SK-N-SH (cell line): ENCODE results near the gene CIAO3. TPM values are rescaled to one million over a fixed set of nuclear protein-coding genes. Genes with fewer than 3 reads are reported as not detected.

Source experiments
- CTCF ChIA-PET: fragments of 300-600, 350-600 bp; formaldehyde crosslinking; extraction: SDS; loops from one replicate; lab custom pipeline; 2021; lab: Yijun Ruan, JAX
- POLR2A ChIA-PET: fragments of 350-600 bp; sonication (Branson Sonifier 250); formaldehyde crosslinking; extraction: SDS; loops from one replicate; lab custom pipeline; 2020; ENCODE audit warnings: antibody characterized with exemption, inconsistent platforms; lab: Yijun Ruan, JAX
- DNase-seq: peaks from one replicate; pipeline ENCODE4 v3.0.0; 2012
- H2AFZ ChIP-seq: fragments of 200-600 bp; sonication (generic); 2 replicates; pipeline ENCODE4 v1.8.1; 2016; ENCODE audit warnings: antibody characterized with exemption, mild to moderate bottlenecking, low read depth
- H3F3A ChIP-seq: fragments of 200-600 bp; sonication (generic); replicated peaks from 2 replicates; pipeline ENCODE3; 2016; ENCODE audit warnings: antibody characterized with exemption, mild to moderate bottlenecking; ENCODE audit not compliant: insufficient read depth
- H3K27ac ChIP-seq, 2 experiments: fragments of 200-500 bp in 1 of 2; fragments of 200-600 bp in 1 of 2; sonication (Bioruptor generic) in 1 of 2; sonication (generic), shearing (Covaris generic) in 1 of 2; 2 replicates each; pipeline versions ENCODE4 v1.5.1 to v1.6.1; 2014 to 2016; ENCODE audit warnings: low read depth in 2 of 2, inconsistent platforms in 1 of 2, low read length in 1 of 2, mild to moderate bottlenecking in 1 of 2, mixed read lengths in 1 of 2
- H3K27me3 ChIP-seq: fragments of 200-600 bp; sonication (generic), shearing (Covaris generic); 2 replicates; pipeline ENCODE4 v1.6.1; 2016; ENCODE audit warnings: mixed run types; ENCODE audit not compliant: insufficient read depth
- H3K36me3 ChIP-seq, 2 experiments: fragments of 200-500 bp in 1 of 2; fragments of 200-600 bp in 1 of 2; sonication (Bioruptor generic) in 1 of 2; sonication (generic) in 1 of 2; replicated peaks in 1 of 2; 2 replicates each; pipeline versions ENCODE3 to v1.5.1; 2014 to 2016; ENCODE audit warnings: low read length in 1 of 2, mild to moderate bottlenecking in 1 of 2; ENCODE audit not compliant: insufficient read depth in 2 of 2, control insufficient read depth in 1 of 2
- H3K4me1 ChIP-seq, 2 experiments: fragments of 200-500 bp in 1 of 2; fragments of 200-600 bp in 1 of 2; sonication (Bioruptor generic) in 1 of 2; sonication (generic), shearing (Covaris generic) in 1 of 2; 2 replicates each; pipeline versions ENCODE4 v1.5.1 to v1.6.1; 2014 to 2016; ENCODE audit warnings: low read depth in 1 of 2, low read length in 1 of 2, mixed run types in 1 of 2; ENCODE audit not compliant: insufficient read depth in 2 of 2, control insufficient read depth in 1 of 2
- H3K4me2 ChIP-seq: fragments of 200-600 bp; sonication (generic), shearing (Covaris generic); 2 replicates; pipeline ENCODE4 v1.6.1; 2017; ENCODE audit warnings: mixed run types
- H3K4me3 ChIP-seq, 2 experiments: fragments of 200-500 bp in 1 of 2; fragments of 200-600 bp in 1 of 2; sonication (Bioruptor generic) in 1 of 2; sonication (generic), shearing (Covaris generic) in 1 of 2; 2 replicates each; pipeline versions ENCODE4 v1.5.1 to v1.8.1; 2014 to 2016; ENCODE audit warnings: low read depth in 2 of 2, inconsistent platforms in 1 of 2, low read length in 1 of 2, mild to moderate bottlenecking in 1 of 2, mixed read lengths in 1 of 2, moderate library complexity in 1 of 2
- H3K79me2 ChIP-seq: fragments of 200-600 bp; sonication (generic); 2 replicates; pipeline ENCODE4 v1.8.1; 2017; ENCODE audit warnings: mild to moderate bottlenecking; ENCODE audit not compliant: insufficient read depth
- H3K9ac ChIP-seq: fragments of 200-600 bp; sonication (generic); 2 replicates; pipeline ENCODE4 v1.6.1; 2017; ENCODE audit warnings: mixed run types
- H3K9me2 ChIP-seq: fragments of 200-600 bp; sonication (generic); 2 replicates; pipeline ENCODE4 v1.6.1; 2017; ENCODE audit warnings: mixed run types
- H3K9me3 ChIP-seq: fragments of 200-600 bp; sonication (generic); 2 replicates; pipeline ENCODE4 v1.6.1; 2017; ENCODE audit warnings: mixed run types, mild to moderate bottlenecking, moderate library complexity
- H4K20me1 ChIP-seq: fragments of 200-600 bp; sonication (generic); 2 replicates; pipeline ENCODE4 v1.6.1; 2017; ENCODE audit warnings: mild to moderate bottlenecking, mixed run types; ENCODE audit not compliant: insufficient read depth
- EZH2phosphoT487 ChIP-seq: fragments of 200-600 bp; sonication (generic); IDR thresholded peaks from 2 replicates; pipeline ENCODE4 v1.6.1; 2017; ENCODE audit warnings: low read depth, mixed run types, mild to moderate bottlenecking, antibody characterized with exemption, moderate library complexity, borderline replicate concordance
- GABPA ChIP-seq: IDR thresholded peaks from 2 replicates; pipeline ENCODE4 v1.4.0; 2012; ENCODE audit warnings: low read depth, mild to moderate bottlenecking
- GATA2 ChIP-seq: sonication (generic); formaldehyde crosslinking; IDR thresholded peaks from 2 replicates; pipeline ENCODE4 v1.5.0; 2020; ENCODE audit warnings: mild to moderate bottlenecking, missing genetic modification reagents
- RAD21 ChIP-seq: IDR thresholded peaks from 2 replicates; pipeline ENCODE4 v1.6.1; 2012; ENCODE audit warnings: mild to moderate bottlenecking, low read length
- REST ChIP-seq: IDR thresholded peaks from 2 replicates; pipeline ENCODE4 v1.6.1; 2012; ENCODE audit warnings: mild to moderate bottlenecking, low read depth, low read length, moderate library complexity
- RFX5 ChIP-seq: IDR thresholded peaks from 2 replicates; pipeline ENCODE4 v1.6.1; 2012; ENCODE audit warnings: mild to moderate bottlenecking, improper control_type of control experiment, low read length
- RXRA ChIP-seq: IDR thresholded peaks from 2 replicates; pipeline ENCODE4 v1.4.0; 2012; ENCODE audit warnings: low read depth, mild to moderate bottlenecking, borderline replicate concordance
- TAF1 ChIP-seq: IDR thresholded peaks from 2 replicates; pipeline ENCODE4 v1.6.1; 2012; ENCODE audit warnings: low read depth, mild to moderate bottlenecking, low read length, moderate library complexity, borderline replicate concordance
- YY1 ChIP-seq: IDR thresholded peaks from 2 replicates; pipeline ENCODE4 v1.4.0; 2012; ENCODE audit warnings: low read depth, mild to moderate bottlenecking
- ZBTB33 ChIP-seq: IDR thresholded peaks from 2 replicates; pipeline ENCODE4 v1.4.0; 2012; ENCODE audit warnings: low read depth, borderline replicate concordance
- WGBS: methylation state at CpG from one replicate; pipeline ENCODE4 v1.1.6; 2017; ENCODE audit warnings: low lambda C conversion rate; 5-methylcytosine and 5-hydroxymethylcytosine counted together
- polyA plus RNA-seq, 3 experiments: library from polyadenylated mRNA; depleted of rRNA; stranded (reverse); fragments of >200 nt; gene quantifications; 2 replicates each; pipeline ENCODE4 v1.2.3, GENCODE V29; 2012

Gene CIAO3
- polyA plus RNA-seq, 1 of the 3 experiments (the other 2 are of a cell fraction), result 14.4 TPM

GRCh38 chr16:782766-783403 lies 42.1 kb upstream of the CIAO3 start:
- ChIA-PET CTCF (interaction anchor here (1.8 to 8.9 kb wide), 4 partner anchors 39 to 73 kb away, joined by 5 to 127 read pairs (median 24); partner anchors contain the start of genes CIAO3 and METRN), POLR2A (interaction anchor here (0.6 to 1.4 kb wide), 3 partner anchors 63 to 67 kb away, joined by 3 to 4 read pairs (median 3); no protein-coding TSS in a partner anchor)
- peak; percentile 72 for DNase-seq
- Histone ChIP-seq H3K4me2 (no peak overlapping the region), H3K36me3 (peaks cover 0 to 10% of the 10 kb centered on the region in 2 experiments), H3K27ac (no peak overlapping the region), H3K27me3 (peaks cover 17% of the 10 kb centered on the region; the same call in 1 of the 2 replicates), H3F3A (no peaks in the 10 kb centered on the region), H3K4me3 (no peak overlapping the region), H3K9ac (no peak overlapping the region), H3K4me1 (peaks cover 0 to 18% of the 10 kb centered on the region in 2 experiments; a peak in 1 of 4 replicates), H4K20me1 (peaks cover 20% of the 10 kb centered on the region; the same call in 1 of the 2 replicates), H2AFZ (no peak overlapping the region), H3K79me2 (peaks cover 15% of the 10 kb centered on the region), H3K9me2 (no peaks in the 10 kb centered on the region), H3K9me3 (no peaks in the 10 kb centered on the region)
- WGBS, result 24% methylated on average over 21 of the region's 36 CpGs
- TF ChIP-seq REST (no peak), GATA2 (no peak), YY1 (no peak), TAF1 (no peak), EZH2phosphoT487 (no peak), GABPA (no peak), RFX5 (no peak), ZBTB33 (no peak), RAD21 (no peak), RXRA (no peak)
